GOT3 (cell line): ENCODE results near the gene TRMT1.
"Not testable (repeated sequence)": the region's sequence is repeated elsewhere in the genome, so short reads cannot be mapped to it uniquely, and the experiment has no call there.

ENCODE experiments used
- DNase-seq: peaks from one replicate; lab custom pipeline; 2025; ENCODE audit warnings: mixed read lengths; lab: John Stamatoyannopoulos, UW

TRMT1 gene

DNA sequence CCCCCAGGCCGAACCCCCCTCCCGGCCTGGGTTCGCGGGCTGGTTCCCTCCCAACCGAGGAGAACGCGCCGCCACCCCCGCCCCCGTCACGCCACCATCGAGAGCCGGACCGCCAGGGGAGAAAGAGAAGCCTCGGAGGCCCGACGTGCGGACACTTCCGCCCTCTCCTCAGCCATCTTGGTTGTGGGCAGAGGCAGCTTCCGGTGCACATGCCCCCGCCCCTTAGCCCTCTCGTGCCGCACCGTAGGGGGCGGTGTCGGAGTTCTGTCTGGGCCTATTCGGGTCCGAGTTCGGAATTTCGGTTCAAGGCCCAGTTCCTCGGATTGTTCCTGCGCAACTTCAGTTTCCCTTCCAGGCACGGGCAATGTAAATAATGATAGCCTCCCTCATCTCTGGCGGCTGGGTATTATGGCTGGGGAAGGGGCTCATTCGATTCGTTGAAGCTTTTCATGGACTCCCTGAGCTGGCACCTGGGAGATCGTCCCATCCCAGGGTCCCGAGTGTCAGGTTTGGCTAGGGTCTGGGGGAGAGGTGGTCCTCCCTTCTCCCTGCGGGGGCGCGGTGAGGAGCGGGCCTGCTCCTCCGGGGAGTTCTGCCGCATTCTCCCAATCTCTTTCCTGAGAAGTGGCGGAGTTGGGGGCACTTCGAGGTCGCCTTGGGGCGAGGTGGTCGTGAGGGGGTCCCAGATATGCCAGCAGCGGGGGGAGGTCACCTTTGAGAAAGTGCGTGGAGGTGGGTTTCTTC is 33.8 kb upstream of the TRMT1 start, which contains the start of the genes IER2 and STX10:
IER2 (plus strand) TSS at position 225 of the 744 bp plus-strand sequence. CDS start 2,776 bp downstream, outside the sequence.
STX10 (minus strand) TSS at position 189 of the 744 bp plus-strand sequence. CDS start 202 bp downstream, outside the sequence.
- DNase-seq: peak; percentile 59

DNA sequence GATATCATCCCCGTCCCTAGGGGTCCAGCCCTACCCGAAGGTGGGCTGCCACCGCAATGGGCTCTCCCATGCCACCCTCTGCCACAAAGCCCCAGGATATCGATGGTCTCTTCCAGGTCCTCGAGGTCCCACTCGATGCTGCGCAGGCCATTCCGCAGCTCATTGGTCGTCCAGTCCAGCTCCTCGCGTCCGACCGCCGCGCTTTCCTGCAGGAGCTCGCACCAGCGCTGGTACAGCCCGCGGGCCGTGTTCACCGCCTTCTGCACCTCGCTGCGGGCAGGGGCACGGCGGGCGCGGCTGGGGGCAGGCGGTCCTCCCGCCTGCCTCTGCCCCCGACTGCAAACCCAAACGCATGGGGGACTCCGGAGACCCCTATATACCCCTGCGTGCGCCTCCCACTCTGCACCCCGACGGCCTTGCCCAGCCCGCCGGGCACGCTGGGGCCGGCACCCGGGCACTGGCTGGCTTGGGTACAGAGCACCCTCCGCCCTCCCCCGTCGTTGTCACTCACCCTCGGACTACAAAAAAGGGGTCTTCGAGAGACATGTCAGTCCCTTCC is 33.2 kb upstream of the TRMT1 start:
- no peak for DNase-seq

DNA sequence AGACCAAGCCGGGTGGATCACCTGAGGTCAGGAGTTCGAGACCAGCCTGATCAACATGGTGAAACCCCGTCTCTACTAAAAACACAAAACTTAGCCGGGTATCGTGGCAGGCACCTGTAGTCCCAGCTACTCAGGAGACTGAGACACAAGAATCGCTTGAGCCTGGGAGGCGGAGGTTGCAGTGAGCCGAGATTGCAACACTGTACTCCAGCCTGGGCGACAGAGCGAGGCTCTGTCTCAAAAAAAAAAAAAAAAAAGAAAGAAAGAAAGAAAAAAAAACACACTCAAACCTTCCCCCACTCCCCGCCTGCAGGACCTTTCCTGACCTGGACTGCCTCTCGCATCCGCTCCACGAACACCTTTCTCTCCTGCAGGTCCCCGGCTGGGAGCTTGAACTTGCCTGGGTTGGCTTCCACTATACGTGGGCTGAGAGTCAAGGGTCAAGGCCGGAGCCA is 32.7 kb upstream of the TRMT1 start:
- DNase-seq: not testable (repeated sequence)

DNA sequence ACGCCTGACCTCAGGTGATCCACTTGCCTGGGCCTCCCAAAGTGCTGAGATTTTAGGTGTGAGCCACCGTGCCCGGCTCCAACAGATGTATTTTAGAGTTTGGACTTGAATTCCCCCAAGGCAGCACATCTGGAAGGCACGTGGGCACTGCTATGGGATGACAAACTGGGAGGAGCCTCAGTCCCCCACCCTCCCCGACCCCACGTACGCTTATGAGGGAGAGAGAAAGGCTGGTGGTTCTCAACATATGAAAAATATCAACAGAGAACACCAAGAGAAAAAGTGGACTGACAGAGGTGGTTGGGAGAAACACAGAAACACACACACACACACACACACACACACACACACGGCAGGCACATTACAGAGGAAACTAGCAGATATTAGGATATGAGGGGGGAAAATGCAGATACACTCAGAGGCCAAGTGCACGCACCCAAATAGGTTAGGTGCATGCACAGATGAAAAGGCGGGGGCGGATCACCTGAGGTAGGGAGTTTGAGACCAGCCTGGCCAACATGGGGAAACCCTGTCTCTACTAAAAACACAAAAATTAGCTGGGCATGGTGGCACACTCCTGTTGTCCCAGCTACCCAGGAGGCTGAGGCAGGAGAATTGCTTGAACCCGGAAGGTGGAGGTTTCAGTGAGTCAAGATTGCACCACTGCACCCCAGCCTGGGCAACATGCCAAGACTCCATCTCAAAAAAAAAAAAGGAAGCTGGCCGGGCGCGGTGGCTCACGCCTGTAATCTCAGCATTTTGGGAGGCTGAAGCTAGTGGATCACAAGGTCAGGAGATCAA is 30.4 kb upstream of the TRMT1 start:
- no peak for DNase-seq

DNA sequence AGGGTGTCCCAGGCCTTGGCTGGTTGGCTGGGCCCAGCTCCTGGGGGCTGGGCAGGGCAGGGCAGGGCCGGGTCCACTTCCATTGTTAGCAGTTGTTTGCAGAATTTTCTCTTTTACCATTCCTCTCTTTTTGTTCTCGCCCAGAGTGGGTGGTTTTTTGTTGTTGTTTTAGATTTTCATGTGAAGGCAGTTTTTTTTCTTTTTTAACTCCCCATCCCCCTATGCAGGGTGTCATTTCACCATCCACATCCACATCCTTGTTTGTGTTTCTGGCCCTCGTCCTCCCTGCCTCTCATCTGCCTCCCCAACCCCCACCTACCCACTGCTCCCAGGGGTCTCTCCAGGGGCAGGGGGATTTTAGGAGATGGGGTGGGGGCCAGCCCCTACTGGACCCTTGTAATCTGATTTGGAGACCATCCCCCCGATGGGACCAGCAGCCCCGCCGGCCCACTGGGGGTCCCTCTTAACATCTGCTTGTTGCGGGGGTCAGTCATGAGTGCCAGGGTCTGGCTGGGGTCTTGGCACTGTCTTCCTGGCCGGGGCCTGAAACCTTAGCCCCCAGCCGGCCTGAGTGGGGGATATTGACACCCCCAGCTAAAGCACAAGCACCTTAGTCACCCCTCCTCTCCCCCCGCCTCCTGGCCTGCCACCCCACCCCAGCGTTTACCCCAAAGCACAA is 23.2 kb upstream of the TRMT1 start:
- DNase-seq: no peak

DNA sequence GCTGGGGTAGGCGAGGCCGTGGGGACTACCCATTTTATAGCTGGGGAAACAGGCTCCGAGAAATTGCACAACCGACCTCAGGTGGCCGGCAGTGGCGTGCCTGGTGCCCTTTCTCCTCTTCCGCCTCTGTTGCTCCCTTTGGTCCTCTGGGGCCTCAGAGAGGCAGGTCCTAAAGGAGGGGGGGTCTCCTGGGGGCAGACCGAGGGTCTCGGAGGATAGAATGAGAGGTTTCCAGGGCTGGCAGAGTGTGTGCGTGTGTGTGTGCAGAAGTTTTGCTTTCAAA is 22.3 kb upstream of the TRMT1 start:
- no peak for DNase-seq

DNA sequence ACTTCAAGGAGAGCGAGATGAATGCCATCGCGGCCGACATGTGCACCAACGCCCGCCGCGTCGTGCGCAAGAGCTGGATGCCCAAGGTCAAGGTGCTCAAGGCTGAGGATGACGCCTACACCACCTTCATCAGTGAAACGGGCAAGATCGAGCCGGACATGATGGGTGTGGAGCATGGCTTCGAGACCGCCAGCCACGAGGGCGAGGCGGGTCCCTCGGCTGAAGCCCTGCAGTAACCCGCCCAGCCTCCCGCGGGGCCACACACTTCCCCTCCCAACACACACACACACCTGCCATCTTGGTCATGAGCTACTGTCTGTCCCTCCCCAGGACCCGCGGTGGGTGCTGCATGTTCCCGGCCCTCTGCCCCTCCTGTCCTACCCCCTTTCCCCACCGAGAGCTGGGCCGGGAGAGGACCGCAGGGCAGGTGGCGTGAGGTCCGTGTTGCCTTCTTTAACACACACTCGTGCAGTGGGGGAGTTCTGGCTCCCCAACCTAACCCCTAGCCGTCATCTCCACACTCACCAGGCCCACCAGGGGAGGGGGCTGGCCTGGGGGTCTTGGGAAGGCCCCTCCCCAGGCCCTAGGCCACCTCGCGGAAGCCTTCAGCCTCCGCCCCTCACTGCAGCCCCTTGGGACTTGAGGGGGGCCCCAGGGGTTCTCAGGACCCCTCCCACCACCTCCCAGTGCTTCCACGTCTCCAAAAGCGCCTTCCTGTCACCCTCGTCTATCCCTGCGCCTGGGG is 21.8 kb upstream of the TRMT1 start:
- DNase-seq: no peak

DNA sequence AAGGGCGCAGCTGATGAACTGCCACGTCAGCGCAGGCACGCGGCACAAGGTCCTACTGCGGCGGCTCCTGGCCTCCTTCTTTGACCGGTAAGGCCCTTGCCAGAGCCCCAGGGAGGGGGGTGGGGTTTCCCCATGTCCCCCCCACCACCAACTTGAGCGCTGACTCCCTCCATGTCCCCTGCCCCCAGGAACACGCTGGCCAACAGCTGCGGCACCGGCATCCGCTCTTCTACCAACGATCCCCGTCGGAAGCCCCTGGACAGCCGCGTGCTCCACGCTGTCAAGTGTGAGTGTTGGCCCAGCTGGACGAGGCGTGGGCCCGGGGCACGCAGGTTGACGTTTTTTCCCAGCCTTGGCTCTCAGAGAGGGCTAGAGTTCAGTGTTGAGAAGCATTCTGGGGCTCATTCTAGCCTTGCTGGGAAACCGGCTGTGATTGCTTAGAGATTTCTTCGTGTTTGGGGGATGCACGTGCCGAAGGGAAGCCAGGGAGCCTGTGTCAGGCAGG is 20.8 kb upstream of the TRMT1 start:
- DNase-seq: no peak

DNA sequence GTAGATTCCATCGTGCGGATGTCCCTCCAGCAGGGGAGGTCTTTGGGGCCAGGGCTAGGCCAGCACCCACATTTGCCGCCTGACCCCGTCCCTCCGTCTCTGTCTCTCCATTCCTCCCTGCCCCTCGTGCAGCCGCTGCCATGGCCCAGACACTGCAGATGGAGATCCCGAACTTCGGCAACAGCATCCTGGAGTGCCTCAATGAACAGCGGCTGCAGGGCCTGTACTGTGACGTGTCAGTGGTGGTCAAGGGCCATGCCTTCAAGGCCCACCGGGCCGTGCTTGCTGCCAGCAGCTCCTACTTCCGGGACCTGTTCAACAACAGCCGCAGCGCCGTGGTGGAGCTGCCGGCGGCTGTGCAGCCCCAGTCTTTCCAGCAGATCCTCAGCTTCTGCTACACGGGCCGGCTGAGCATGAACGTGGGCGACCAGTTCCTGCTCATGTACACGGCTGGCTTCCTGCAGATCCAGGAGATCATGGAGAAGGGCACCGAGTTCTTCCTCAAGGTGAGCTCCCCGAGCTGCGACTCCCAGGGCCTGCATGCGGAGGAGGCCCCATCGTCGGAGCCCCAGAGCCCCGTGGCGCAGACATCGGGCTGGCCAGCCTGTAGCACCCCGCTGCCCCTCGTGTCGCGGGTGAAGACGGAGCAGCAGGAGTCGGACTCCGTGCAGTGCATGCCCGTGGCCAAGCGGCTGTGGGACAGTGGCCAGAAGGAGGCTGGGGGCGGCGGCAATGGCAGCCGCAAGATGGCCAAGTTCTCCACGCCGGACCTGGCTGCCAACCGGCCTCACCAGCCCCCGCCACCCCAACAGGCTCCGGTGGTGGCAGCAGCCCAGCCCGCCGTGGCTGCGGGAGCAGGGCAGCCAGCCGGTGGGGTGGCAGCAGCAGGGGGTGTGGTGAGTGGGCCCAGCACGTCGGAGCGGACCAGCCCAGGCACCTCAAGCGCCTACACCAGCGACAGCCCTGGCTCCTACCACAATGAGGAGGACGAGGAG is 18.8 kb upstream of the TRMT1 start:
- DNase-seq: no peak

DNA sequence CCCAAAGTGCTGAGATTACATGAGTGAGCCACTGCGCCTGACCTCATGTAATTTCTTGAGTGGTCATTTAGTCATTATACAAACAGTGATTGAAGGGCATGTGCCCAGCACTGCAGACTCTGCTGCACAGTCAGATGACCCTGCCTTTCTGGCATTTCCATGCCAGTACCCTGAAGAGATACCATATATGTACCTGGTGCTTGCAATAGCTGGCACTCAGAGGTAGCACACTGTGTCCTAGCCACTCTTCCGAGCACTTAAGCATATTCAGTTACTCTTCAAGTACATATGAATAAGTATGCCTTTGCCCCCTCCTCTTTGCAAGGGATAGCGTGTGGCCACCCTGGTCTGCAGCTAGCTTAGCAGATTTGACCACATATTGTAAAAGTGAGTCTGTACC is 18.1 kb upstream of the TRMT1 start:
- no peak for DNase-seq

DNA sequence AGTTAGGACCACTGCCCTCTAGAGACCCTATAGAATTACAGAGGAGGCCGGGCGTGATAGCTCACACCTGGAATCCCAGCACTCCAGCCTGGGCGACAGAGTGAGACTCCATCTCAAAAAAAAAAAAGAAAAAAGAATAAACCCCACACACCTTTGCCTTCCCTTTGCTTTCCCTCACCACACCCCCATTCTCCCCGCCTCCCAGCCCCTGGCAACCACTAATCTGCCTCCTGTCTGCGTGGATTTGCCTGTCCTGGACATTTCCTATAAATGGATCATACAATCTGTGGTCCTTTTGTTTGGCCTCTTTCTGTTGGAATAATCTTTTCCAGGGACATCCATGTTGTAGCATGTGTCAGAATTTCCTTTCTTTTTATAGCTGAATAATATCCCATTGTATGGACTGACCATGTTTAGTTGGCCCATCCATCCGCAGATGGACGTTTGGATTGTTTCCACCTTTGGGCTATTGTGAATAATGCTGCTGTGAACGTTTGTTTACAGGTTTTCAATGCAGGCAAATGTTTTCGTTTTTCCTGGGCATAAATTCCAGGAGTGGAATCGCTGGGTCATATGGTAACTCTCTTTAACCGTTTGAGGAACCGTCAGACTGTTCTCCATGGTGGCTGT is 16.8 kb upstream of the TRMT1 start:
- no peak for DNase-seq

DNA sequence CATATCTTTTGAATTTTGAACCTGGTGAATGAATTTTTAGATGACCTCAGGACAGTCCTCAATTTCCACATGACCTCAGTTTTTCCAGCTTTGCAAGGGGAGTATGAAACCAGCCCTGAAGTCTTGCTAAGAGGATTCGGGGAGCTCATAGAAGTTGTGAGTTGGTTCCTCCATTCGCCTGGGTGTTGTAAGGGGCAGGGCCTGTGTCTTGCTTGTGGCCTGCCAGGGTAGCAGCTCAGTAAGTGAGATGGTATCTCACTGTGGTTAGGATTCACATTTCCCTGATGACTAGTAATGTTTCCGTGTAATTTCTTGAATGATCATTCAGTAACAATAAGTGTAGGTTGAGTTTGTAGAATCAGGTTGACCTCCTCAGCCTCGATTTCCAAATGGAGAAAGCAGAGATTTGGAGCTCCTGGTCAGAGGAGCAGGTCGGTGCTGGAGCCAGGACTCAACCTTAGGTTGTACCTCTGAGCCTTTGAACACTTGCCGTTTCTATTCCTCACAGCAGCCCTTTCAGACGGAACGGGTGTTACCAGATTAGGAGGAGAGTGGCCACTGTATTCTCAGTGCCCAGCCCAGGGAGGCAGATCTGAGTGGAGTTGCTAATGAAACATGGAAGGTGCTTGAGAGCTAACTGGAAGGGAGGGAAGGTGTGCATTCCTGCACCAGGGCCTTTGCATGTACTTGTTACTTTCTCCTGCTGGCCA is 16.1 kb upstream of the TRMT1 start:
- peak; percentile 19 for DNase-seq

DNA sequence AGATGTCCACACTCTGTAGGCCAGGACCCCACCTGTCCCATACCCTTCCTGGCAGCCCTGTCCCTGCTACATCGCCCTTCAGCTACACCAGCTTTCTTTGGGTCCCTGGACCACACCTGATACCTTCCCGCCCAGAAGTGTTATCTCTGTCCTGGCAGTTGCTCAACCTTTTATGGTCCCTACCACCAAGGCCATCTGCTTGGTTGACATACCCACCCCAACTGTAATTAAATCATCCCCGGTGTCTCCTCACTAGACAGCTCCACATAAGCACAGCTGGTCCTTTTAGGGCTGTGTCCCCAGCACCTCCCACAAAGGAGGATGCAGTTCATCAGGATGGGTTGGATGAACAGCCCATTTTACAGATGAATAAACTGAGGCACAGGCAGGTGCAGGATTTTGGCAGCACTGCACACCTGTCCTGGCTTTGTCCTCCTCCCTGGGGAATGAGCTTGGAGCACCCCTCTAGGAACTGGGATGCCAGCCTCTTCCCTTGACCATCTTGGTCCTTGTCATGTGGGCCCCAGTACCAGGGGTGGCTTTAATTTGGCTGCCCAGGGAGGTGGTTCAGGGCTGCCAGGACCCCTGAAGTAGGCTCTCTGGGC is 14.4 kb upstream of the TRMT1 start:
- DNase-seq: no peak

DNA sequence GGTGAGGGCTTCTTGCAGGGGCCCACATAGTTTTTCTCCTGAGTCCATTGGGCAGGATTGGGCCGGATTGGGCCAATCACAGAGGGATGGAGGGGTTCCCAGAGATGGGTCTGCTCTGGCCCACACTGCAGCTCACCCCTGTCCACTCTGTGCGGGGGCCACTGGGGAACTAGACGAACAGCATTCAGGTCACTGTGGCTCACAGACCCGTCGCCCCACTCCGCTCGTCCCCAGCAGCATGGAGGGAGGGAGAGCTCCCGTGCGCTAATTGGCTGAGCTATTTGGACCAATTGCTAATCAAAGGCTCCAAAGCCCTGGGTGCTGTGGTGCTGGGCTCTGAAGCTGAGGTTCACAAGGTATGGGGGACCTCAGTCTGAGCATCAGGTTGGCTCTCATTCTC is 12.8 kb upstream of the TRMT1 start:
- no peak for DNase-seq

DNA sequence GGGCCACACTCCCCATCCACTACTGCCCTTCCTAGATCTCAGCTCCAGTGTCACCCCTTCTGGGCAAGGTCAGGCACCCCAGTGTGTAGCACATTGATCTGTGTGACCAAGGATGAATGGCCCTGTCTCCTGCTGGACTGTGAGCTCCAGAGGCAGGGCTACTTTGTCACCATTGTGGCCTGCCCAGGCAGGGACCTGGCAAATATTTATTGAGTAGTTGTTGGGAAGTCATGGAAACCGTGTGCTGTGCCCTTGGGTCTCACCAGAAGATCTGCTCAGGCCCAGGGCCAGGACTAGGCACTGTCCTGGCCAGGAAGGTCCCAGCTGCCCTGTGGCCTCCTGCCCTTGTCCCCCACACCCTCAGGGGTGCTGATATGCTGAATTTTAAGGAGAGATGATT is 12.0 kb upstream of the TRMT1 start:
- DNase-seq: no peak

DNA sequence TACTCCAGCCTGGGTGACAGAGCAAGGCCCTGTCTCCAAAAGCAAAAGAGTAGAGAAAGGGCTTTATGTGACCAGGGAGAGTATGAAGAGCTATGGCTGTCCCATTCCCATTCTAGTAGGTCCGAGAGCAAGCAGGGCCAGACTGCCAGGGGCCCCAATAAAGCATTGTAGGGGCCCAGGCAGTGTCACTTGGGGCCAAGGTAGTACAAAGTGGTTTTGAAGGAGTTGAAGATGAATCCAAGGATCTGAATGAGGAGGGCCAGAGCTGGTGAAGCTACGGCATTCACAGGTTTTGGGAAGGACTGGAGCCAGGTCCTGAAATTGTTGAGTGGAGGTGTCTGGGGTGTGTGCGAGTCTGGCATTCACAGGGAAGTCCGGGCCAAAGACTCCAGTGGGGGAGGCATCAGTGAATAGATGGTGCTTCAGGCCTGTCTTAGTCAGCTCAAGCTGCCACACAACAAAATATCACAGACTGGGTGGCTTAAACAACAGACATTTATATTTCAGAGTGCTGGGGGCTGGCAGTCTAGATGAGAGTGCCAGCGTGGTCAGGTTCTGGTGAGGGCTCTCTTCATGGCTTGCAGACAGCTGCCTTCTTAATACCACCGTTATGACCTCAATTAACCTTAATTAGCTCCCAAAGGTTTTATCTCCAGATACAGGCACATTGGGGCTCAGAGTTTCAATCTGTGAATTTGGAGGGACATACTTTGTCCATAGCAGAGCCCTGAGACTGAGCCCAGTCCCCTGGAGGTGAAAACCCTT is 11.5 kb upstream of the TRMT1 start:
- no peak for DNase-seq

DNA sequence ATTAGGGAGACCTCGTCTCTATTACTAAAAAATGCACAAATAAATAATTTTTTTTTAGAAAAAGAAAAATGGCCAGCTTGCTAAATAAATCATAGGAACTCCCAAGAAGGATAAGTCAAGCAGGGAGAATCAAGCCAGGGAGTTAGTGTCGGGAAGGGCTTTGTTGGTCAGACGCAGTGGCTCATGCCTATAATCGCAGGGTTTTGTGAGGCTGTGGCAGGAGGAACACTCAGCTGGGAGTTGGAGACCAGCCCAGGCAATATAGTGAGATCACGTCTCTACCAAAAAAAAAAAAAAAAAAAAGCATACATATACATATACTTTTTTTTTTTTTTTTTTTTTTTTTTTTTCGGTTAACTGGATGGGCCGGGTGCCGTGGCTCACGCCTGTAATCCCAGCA is 10.5 kb upstream of the TRMT1 start:
- no peak for DNase-seq
